Measurements from ENCODE around the gene NT5C3B. TPM values are rescaled to one million over a fixed set of nuclear protein-coding genes. Genes with fewer than 3 reads are reported as not detected.

Gene NT5C3B
- polyA plus RNA-seq, 1 of the 3 experiments (the other 2 are of a cell fraction): 87.4 TPM

- TF ChIP-seq RCOR1 (IDR thresholded peaks at IDR 0.05; ENCODE audit: low read length) (no peak), RAD21 (IDR thresholded peaks at IDR 0.05; ENCODE audit: low read length) (no peak)
- Histone ChIP-seq H3K4me2 (no peak overlapping the region), H3K27me3 (ENCODE audit: insufficient read depth) (no peaks in the 10 kb centered on the region), H3F3A (replicated peaks; ENCODE audit: insufficient read depth) (no peaks in the 10 kb centered on the region), H3K27ac (ENCODE audit: low read depth in 2 of 2, low read length in 1 of 2) (no peak overlapping the region), H4K20me1 (ENCODE audit: insufficient read depth) (no peaks in the 10 kb centered on the region), H3K4me1 (ENCODE audit: control insufficient read depth in 1 of 2, insufficient read depth in 2 of 2, low read depth in 1 of 2, low read length in 1 of 2) (peaks cover 0 to 6% of the 10 kb centered on the region in 2 experiments; a peak in 1 of 4 replicates), H3K9me3 (no peaks in the 10 kb centered on the region), H3K9me2 (no peaks in the 10 kb centered on the region), H3K4me3 (ENCODE audit: low read depth in 2 of 2, low read length in 1 of 2) (no peak overlapping the region), H3K79me2 (ENCODE audit: insufficient read depth) (no peaks in the 10 kb centered on the region), H3K9ac (no peak overlapping the region), H2AFZ (ENCODE audit: low read depth) (no peak overlapping the region), H3K36me3 (replicated peaks in 1 of 2; ENCODE audit: control insufficient read depth in 1 of 2, insufficient read depth in 2 of 2, low read length in 1 of 2) (no peaks in the 10 kb centered on the region)
- DNase-seq: peak; percentile 18
- ChIA-PET POLR2A (interaction anchor here (0.7 to 1.6 kb wide), 3 partner anchors 12 to 63 kb away, joined by 3 to 7 read pairs (median 5); partner anchors contain the start of gene JUP), CTCF (interaction anchor here (0.6 to 20.2 kb wide), 38 partner anchors 8 to 166 kb away, joined by 3 to 405 read pairs (median 7); partner anchors contain the start of genes CNP, HAP1, JUP and ODAD4)
- WGBS (ENCODE audit: low lambda C conversion rate): 74% methylated on average over 8 of the region's 18 CpGs
Observed at GRCh38 chr17:41800601-41801373, 35.2 kb downstream of the NT5C3B start.

GRCh38 chr17:41799366-41799765 is 36.7 kb downstream of the NT5C3B start:
- H3K9ac ChIP-seq: no peak overlapping the region
- no peaks in the 10 kb centered on the region for H3K9me3 ChIP-seq
- H3K4me1 ChIP-seq (ENCODE audit: control insufficient read depth in 1 of 2, insufficient read depth in 2 of 2, low read depth in 1 of 2, low read length in 1 of 2): peaks cover 0 to 6% of the 10 kb centered on the region in 2 experiments; a peak in 1 of 4 replicates
- POLR2A ChIA-PET: no interaction called here
- no peaks in the 10 kb centered on the region for H4K20me1 ChIP-seq (ENCODE audit: insufficient read depth)
- no peaks in the 10 kb centered on the region for H3K9me2 ChIP-seq
- no peaks in the 10 kb centered on the region for H3K27me3 ChIP-seq (ENCODE audit: insufficient read depth)
- no peaks in the 10 kb centered on the region for H3K36me3 ChIP-seq (replicated peaks in 1 of 2; ENCODE audit: control insufficient read depth in 1 of 2, insufficient read depth in 2 of 2, low read length in 1 of 2)
- no peak overlapping the region for H2AFZ ChIP-seq (ENCODE audit: low read depth)
- CTCF ChIA-PET: interaction anchor here (1.1 to 20.2 kb wide), 4 partner anchors 12 to 63 kb away, joined by 3 to 405 read pairs (median 38); partner anchors contain the start of genes HAP1, JUP and P3H4
- H3F3A ChIP-seq (replicated peaks; ENCODE audit: insufficient read depth): no peaks in the 10 kb centered on the region
- DNase-seq: no peak
- H3K27ac ChIP-seq (ENCODE audit: low read depth in 2 of 2, low read length in 1 of 2): no peak overlapping the region
- H3K79me2 ChIP-seq (ENCODE audit: insufficient read depth): no peaks in the 10 kb centered on the region
- H3K4me3 ChIP-seq (ENCODE audit: low read depth in 2 of 2, low read length in 1 of 2): no peak overlapping the region
- H3K4me2 ChIP-seq: no peak overlapping the region
- WGBS (ENCODE audit: low lambda C conversion rate): 85% methylated on average over 8 of the region's 8 CpGs
- TF ChIP-seq MXI1 (IDR thresholded peaks at IDR 0.05; ENCODE audit: low read depth, low read length): no peak
- no peak for TF ChIP-seq EZH2phosphoT487 (IDR thresholded peaks at IDR 0.05; ENCODE audit: borderline replicate concordance, low read depth)
- no peak for TF ChIP-seq MAX (IDR thresholded peaks at IDR 0.05; ENCODE audit: low read depth)
- no peak for TF ChIP-seq NRF1 (IDR thresholded peaks at IDR 0.05; ENCODE audit: low read depth, low read length)
- TF ChIP-seq RXRA (IDR thresholded peaks at IDR 0.05; ENCODE audit: borderline replicate concordance, low read depth): no peak
- TF ChIP-seq TCF12 (IDR thresholded peaks at IDR 0.05): no peak
- TF ChIP-seq RCOR1 (IDR thresholded peaks at IDR 0.05; ENCODE audit: low read length): no peak
- TF ChIP-seq FOXJ3 (CRISPR knock-in tag; IDR thresholded peaks at IDR 0.05): no peak
- TF ChIP-seq ZBTB33 (IDR thresholded peaks at IDR 0.05; ENCODE audit: borderline replicate concordance, low read depth): no peak
- no peak for TF ChIP-seq GABPA (IDR thresholded peaks at IDR 0.05; ENCODE audit: low read depth)
- TF ChIP-seq GATA2 (CRISPR knock-in tag; IDR thresholded peaks at IDR 0.05): no peak
- TF ChIP-seq USF1 (IDR thresholded peaks at IDR 0.05; ENCODE audit: borderline replicate concordance, low read depth): no peak
- no peak for TF ChIP-seq RAD21 (IDR thresholded peaks at IDR 0.05; ENCODE audit: low read length)
- no peak for TF ChIP-seq PBX3 (IDR thresholded peaks at IDR 0.05)
- TF ChIP-seq NFIC (IDR thresholded peaks at IDR 0.05; ENCODE audit: borderline replicate concordance): no peak
- TF ChIP-seq REST (IDR thresholded peaks at IDR 0.05; ENCODE audit: low read depth, low read length): no peak
- no peak for TF ChIP-seq FOSL2 (IDR thresholded peaks at IDR 0.05; ENCODE audit: borderline replicate concordance, low read depth)

Measured in SK-N-SH (cell line).